ENCODE data around the gene SRP72. TPM values are rescaled to one million over a fixed set of nuclear protein-coding genes. Genes with fewer than 3 reads are reported as not detected.

Gene SRP72
- total RNA-seq, 1 experiment from 2014 or later: 138 TPM

DNA sequence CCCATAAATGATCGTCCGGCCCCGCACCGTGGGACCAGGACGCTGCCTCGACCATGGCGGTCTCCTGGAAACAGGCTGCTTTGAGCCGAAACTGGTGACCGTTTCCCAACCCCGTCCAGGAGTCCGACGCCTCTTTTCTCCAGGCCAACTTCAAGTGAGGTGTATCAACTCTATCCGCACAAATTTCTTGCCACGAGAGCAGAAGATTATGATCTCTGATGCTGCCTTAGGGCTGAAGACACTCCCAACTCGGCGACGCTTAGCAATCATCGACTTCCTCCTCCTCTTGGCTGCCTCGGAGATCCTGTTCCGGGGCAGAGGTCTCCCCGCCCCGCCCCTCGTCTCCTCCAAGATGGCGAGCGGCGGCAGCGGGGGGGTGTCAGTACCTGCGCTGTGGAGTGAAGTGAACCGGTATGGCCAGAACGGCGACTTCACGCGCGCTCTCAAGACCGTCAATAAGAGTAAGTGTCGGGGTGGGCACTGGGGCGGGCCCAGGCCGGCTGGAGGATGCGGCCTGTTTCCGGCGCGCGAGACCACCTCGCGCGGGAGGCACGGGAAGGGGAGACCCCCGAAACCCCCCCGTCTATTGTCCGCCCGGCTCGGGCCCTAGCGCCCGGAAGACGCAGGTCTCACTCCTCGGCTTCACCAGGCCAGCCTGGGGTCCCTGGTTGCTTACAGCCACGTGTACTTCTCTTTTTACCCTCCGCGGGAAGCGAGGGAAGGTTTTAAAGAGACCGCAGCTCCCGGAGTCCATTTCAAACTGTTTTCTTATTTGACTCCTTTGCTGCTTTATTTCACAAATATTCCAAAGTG, at the start of gene SRP72 (continued):
- TF ChIP-seq SMAD3 (CRISPR knock-in tag; IDR thresholded peaks at IDR 0.05; ENCODE audit: borderline replicate concordance) (0 out of 2 replicates have a peak, but pooled peaks have one; percentile 55), MAX (CRISPR knock-in tag; IDR thresholded peaks at IDR 0.05) (no peak; the same call in 1 of the 2 replicates), ZSCAN18 (CRISPR knock-in tag; IDR thresholded peaks at IDR 0.05) (no peak), TCF7 (CRISPR knock-in tag; IDR thresholded peaks at IDR 0.05; ENCODE audit: low read depth) (no peak), FOXJ3 (CRISPR knock-in tag; IDR thresholded peaks at IDR 0.05; ENCODE audit: borderline replicate concordance) (no peak), GRHL2 (CRISPR knock-in tag; IDR thresholded peaks at IDR 0.05; ENCODE audit: insufficient replicate concordance, severe bottlenecking) (no peak), ELF4 (CRISPR knock-in tag; IDR thresholded peaks at IDR 0.05; ENCODE audit: low read depth) (no peak), NR2C2 (CRISPR knock-in tag; IDR thresholded peaks at IDR 0.05) (peak; percentile 90), ATF1 (CRISPR knock-in tag; IDR thresholded peaks at IDR 0.05) (no peak), CDX4 (CRISPR knock-in tag; IDR thresholded peaks at IDR 0.05; ENCODE audit: borderline replicate concordance) (no peak), GABPB1 (CRISPR knock-in tag; IDR thresholded peaks at IDR 0.05) (peak; percentile 54)
- TF ChIP-seq, protein P1, sequence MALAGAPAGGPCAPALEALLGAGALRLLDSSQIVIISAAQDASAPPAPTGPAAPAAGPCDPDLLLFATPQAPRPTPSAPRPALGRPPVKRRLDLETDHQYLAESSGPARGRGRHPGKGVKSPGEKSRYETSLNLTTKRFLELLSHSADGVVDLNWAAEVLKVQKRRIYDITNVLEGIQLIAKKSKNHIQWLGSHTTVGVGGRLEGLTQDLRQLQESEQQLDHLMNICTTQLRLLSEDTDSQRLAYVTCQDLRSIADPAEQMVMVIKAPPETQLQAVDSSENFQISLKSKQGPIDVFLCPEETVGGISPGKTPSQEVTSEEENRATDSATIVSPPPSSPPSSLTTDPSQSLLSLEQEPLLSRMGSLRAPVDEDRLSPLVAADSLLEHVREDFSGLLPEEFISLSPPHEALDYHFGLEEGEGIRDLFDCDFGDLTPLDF (CRISPR knock-in tag; IDR thresholded peaks at IDR 0.05): no peak

- DNase-seq (ENCODE audit: low spot score) (no peak), ATAC-seq (no peak)
- Mint-ChIP-seq H3K9me3 (peaks cover 20% of the 10 kb centered on the region), H3K36me3 (peaks cover 31% of the 10 kb centered on the region), H3K27ac (peak overlapping the region; percentile 75), H3K27me3 (ENCODE audit: low read depth) (no peaks in the 10 kb centered on the region), H3K4me1 (peaks cover 37% of the 10 kb centered on the region), H3K4me3 (no peak overlapping the region; the same call in 1 of the 2 replicates)
- CTCF ChIA-PET: interaction anchor here (0.8 to 2.7 kb wide), 2 partner anchors 14 to 37 kb away, joined by 3 to 9 read pairs; partner anchors contain the start of gene AASDH
- TF ChIP-seq FOXJ3 (CRISPR knock-in tag; IDR thresholded peaks at IDR 0.05; ENCODE audit: borderline replicate concordance): no peak
- TF ChIP-seq, protein P2, sequence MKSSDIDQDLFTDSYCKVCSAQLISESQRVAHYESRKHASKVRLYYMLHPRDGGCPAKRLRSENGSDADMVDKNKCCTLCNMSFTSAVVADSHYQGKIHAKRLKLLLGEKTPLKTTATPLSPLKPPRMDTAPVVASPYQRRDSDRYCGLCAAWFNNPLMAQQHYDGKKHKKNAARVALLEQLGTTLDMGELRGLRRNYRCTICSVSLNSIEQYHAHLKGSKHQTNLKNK (CRISPR knock-in tag; IDR thresholded peaks at IDR 0.05): no peak
- no peak for TF ChIP-seq MLX (CRISPR knock-in tag; IDR thresholded peaks at IDR 0.05)
- no peak for TF ChIP-seq ZNF219 (CRISPR knock-in tag; IDR thresholded peaks at IDR 0.05; ENCODE audit: borderline replicate concordance)
- no peak for TF ChIP-seq KAT7 (CRISPR knock-in tag; IDR thresholded peaks at IDR 0.05; ENCODE audit: borderline replicate concordance)
- no peak for TF ChIP-seq JUN (CRISPR knock-in tag; IDR thresholded peaks at IDR 0.05)
- no peak for TF ChIP-seq ATF1 (CRISPR knock-in tag; IDR thresholded peaks at IDR 0.05)
- TF ChIP-seq ELF4 (CRISPR knock-in tag; IDR thresholded peaks at IDR 0.05; ENCODE audit: low read depth): no peak
- TF ChIP-seq CBFB (CRISPR knock-in tag; IDR thresholded peaks at IDR 0.05; ENCODE audit: low read depth): no peak
- TF ChIP-seq, protein P3, sequence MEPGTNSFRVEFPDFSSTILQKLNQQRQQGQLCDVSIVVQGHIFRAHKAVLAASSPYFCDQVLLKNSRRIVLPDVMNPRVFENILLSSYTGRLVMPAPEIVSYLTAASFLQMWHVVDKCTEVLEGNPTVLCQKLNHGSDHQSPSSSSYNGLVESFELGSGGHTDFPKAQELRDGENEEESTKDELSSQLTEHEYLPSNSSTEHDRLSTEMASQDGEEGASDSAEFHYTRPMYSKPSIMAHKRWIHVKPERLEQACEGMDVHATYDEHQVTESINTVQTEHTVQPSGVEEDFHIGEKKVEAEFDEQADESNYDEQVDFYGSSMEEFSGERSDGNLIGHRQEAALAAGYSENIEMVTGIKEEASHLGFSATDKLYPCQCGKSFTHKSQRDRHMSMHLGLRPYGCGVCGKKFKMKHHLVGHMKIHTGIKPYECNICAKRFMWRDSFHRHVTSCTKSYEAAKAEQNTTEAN (CRISPR knock-in tag; IDR thresholded peaks at IDR 0.05): no peak
- no peak for TF ChIP-seq ZNF423 (CRISPR knock-in tag; IDR thresholded peaks at IDR 0.05)
- POLR2A ChIA-PET: interaction anchor here (2.3 to 2.6 kb wide), 2 partner anchors 11 to 12 kb away, joined by 11 to 23 read pairs; partner anchors contain the start of genes PAICS and PPAT
Observed at GRCh38 chr4:56424176-56424575, 43.2 kb upstream of the SRP72 start.

Data from WTC11 (cell line).